Tibial artery (tissue), 4 donors: ENCODE measurements around the gene LPP.

ENCODE experiments used
- DNase-seq, 2 donors: peaks; one replicate each; pipeline ENCODE4 v3.0.0-alpha.2; 2019
- H3K27ac ChIP-seq, 2 donors: fragments of 200-600 bp; sonication (generic) in 1 of 2; 1 replicate in 1 of 2; 2 replicates in 1 of 2; pipeline ENCODE4 v1.5.1; 2018 to 2019; ENCODE audit warnings: mild to moderate bottlenecking in 1 of 2
- H3K27me3 ChIP-seq, 2 donors: fragments of 200-600 bp; sonication (generic) in 1 of 2; one replicate each; pipeline versions ENCODE4 v1.5.1 to v1.6.0; 2016 to 2019
- H3K36me3 ChIP-seq, 3 donors: fragments of 200-600 bp; sonication (generic) in 2 of 3; one replicate each; pipeline ENCODE4 v1.5.1; 2016 to 2019; ENCODE audit warnings: mild to moderate bottlenecking in 2 of 3
- H3K4me1 ChIP-seq, 4 donors: fragments of 200-600 bp; sonication (generic) in 2 of 4; 1 replicate in 3 of 4; 2 replicates in 1 of 4; pipeline ENCODE4 v1.5.1; 2016 to 2019
- H3K4me3 ChIP-seq, 2 donors: fragments of 200-600 bp; sonication (generic) in 1 of 2; 1 replicate in 1 of 2; 2 replicates in 1 of 2; pipeline ENCODE4 v1.5.1; 2018 to 2019; ENCODE audit warnings: mild to moderate bottlenecking in 2 of 2
- H3K9me3 ChIP-seq, 3 donors: fragments of 200-600 bp; sonication (generic) in 1 of 3; one replicate each; pipeline ENCODE4 v1.5.1; 2016 to 2019
- intact Hi-C: fragments of 100-400 bp; cut with DNase I; formaldehyde crosslinking; loops from one replicate; pipeline ENCODE4 v1.15.0; 2023; ENCODE audit warnings: low total_unique reads
- TF ChIP-seq, protein P1 (sequence below), 2 experiments: fragments of 200-600 bp in 1 of 2; fragments of 450-650 bp in 1 of 2; IDR thresholded peaks; one replicate each; pipeline ENCODE4 v1.5.1; 2017 to 2019; ENCODE audit warnings: antibody characterized with exemption in 2 of 2, mild to moderate bottlenecking in 1 of 2, moderate library complexity in 1 of 2

Gene LPP

GRCh38 chr3:188176884-188177283, 22.9 kb downstream of the LPP start:
- TF ChIP-seq, protein P1, sequence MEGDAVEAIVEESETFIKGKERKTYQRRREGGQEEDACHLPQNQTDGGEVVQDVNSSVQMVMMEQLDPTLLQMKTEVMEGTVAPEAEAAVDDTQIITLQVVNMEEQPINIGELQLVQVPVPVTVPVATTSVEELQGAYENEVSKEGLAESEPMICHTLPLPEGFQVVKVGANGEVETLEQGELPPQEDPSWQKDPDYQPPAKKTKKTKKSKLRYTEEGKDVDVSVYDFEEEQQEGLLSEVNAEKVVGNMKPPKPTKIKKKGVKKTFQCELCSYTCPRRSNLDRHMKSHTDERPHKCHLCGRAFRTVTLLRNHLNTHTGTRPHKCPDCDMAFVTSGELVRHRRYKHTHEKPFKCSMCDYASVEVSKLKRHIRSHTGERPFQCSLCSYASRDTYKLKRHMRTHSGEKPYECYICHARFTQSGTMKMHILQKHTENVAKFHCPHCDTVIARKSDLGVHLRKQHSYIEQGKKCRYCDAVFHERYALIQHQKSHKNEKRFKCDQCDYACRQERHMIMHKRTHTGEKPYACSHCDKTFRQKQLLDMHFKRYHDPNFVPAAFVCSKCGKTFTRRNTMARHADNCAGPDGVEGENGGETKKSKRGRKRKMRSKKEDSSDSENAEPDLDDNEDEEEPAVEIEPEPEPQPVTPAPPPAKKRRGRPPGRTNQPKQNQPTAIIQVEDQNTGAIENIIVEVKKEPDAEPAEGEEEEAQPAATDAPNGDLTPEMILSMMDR (IDR thresholded peaks at IDR 0.05) = no peak
- H3K9me3 ChIP-seq = no peaks in the 10 kb centered on the region
- H3K27me3 ChIP-seq = no peaks in the 10 kb centered on the region
- DNase-seq = no peak
- intact Hi-C loops = no loop called here
- peak overlapping the region; percentile 87 to 96 for H3K27ac ChIP-seq
- no peak overlapping the region for H3K4me3 ChIP-seq
- peaks cover 4 to 100% (median 71%) of the 10 kb centered on the region in 4 donors for H3K4me1 ChIP-seq
- no peaks in the 10 kb centered on the region for H3K36me3 ChIP-seq

DNA sequence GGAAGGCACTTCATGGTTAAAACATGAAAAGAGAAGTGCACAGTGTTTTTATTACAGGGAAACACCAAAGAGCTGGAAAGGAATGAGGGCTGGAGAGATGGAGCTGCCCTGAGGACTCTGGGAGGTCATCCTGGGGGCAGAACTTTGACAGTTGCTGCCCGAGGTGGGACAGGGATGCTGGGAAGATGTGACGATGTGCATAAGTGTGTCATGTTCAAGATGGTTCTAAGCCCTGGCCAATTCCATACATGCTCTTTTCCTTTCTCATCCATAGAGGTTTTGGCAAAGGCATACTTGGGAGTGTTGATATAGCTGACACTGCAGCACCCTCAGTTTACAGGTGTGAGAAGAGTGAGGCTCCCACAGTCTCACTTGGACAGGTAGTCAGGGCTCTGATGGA, 23.8 kb downstream of the LPP start:
- intact Hi-C loops = no loop called here
- Histone ChIP-seq H3K9me3 (no peaks in the 10 kb centered on the region), H3K36me3 (no peaks in the 10 kb centered on the region), H3K4me1 (peaks cover 2 to 100% (median 70%) of the 10 kb centered on the region in 4 donors), H3K27me3 (no peaks in the 10 kb centered on the region), H3K4me3 (no peak overlapping the region), H3K27ac (peak overlapping the region; percentile 87 to 96)
- DNase-seq = no peak
- TF ChIP-seq, protein P1 (IDR thresholded peaks at IDR 0.05) = no peak

- Histone ChIP-seq H3K4me3 (no peak overlapping the region), H3K9me3 (no peaks in the 10 kb centered on the region), H3K27ac (peak overlapping the region; percentile 87 to 96), H3K4me1 (peaks cover 0 to 100% (median 71%) of the 10 kb centered on the region in 4 donors), H3K27me3 (no peaks in the 10 kb centered on the region), H3K36me3 (no peaks in the 10 kb centered on the region)
- no peak for DNase-seq
- intact Hi-C loops = no loop called here
- TF ChIP-seq, protein P1 (IDR thresholded peaks at IDR 0.05) = no peak
These were observed 24.5 kb downstream of the LPP start for GRCh38 chr3:188178293-188178936.

DNA sequence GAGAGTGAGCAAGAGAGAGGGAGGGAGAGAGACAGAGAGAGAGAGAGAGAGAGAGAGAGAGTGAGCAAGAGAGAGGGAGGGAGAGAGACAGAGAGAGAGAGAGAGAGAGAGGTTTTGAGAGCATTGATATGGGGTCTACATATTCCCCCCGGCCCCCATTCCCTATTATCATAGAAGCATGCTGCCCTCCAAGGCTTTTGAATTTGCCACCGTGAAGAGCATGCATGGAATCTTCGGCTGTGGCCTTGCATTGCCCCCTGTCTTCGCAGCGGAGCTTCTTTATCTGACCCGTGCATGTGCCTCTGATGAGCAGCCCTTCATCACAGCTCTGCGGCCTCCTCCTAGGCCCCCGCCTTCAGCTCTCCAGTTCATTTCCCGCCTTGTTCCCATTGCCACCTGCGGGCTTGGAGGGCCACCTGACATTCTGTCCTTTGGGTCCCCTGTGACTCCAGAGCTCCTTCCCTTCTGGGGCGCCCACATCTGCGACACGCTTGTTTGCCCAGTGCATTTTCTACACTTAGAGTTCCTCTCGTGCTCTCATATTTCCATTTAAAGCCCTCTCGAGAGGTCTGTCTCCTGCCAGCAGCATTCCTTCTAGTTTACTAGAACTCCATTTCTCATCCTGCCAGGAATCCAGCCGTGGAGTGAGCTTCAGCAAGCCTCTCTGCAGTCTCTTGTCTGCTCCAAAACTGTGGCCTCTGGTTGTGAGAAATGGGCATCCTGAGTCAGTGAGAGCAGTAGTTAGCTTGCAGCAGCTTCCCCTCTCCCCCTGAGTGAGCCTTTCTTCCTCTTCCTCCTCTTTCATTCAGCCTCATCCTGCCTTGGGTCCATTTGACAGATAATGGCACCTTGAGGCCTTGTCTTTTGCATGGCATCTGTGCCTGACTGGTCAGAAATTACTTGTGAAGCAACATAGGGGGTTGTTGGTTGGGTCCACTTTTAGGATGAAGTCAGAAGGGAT, 25.3 kb downstream of the LPP start:
- H3K4me3 ChIP-seq = no peak overlapping the region
- peak overlapping the region; percentile 87 to 96 for H3K27ac ChIP-seq
- intact Hi-C loops = no loop called here
- peaks cover 0 to 100% (median 76%) of the 10 kb centered on the region in 4 donors for H3K4me1 ChIP-seq
- no peaks in the 10 kb centered on the region for H3K27me3 ChIP-seq
- no peaks in the 10 kb centered on the region for H3K36me3 ChIP-seq
- TF ChIP-seq, protein P1 (IDR thresholded peaks at IDR 0.05) = peak; percentile 9 to 12
- no peaks in the 10 kb centered on the region for H3K9me3 ChIP-seq
- peak; percentile 77 to 86 for DNase-seq

GRCh38 chr3:188180114-188180513, 26.2 kb downstream of the LPP start:
- intact Hi-C loops = no loop called here
- H3K27me3 ChIP-seq = no peaks in the 10 kb centered on the region
- H3K36me3 ChIP-seq = no peaks in the 10 kb centered on the region
- H3K9me3 ChIP-seq = no peaks in the 10 kb centered on the region
- H3K4me1 ChIP-seq = peaks cover 0 to 100% (median 77%) of the 10 kb centered on the region in 4 donors
- TF ChIP-seq, protein P1 (IDR thresholded peaks at IDR 0.05) = no peak
- H3K27ac ChIP-seq = peak overlapping the region; percentile 87 to 96
- DNase-seq = no peak
- H3K4me3 ChIP-seq = no peak overlapping the region
